B cell (primary cell): ENCODE data around the gene HPGD. TPM values are rescaled to one million over a fixed set of nuclear protein-coding genes. Genes with fewer than 3 reads are reported as not detected.

Experiments
- ATAC-seq: fragments of 200-7000 bp; cut with Tn5 transposase; one replicate; pipeline ENCODE4 v1.10.0; 2021; ENCODE audit warnings: low read depth, mild to moderate bottlenecking, moderate number of reproducible peaks, moderate library complexity
- CTCF ChIA-PET: fragments of 350-600 bp; sonication (Branson Sonifier 250); formaldehyde crosslinking; loops from one replicate; lab custom pipeline; 2021; ENCODE audit warnings: antibody characterized with exemption, inconsistent platforms; lab: Charles Lee
- POLR2A ChIA-PET: fragments of 350-600 bp; sonication (Branson Sonifier 250); formaldehyde crosslinking; loops from one replicate; lab custom pipeline; 2021; ENCODE audit warnings: antibody characterized with exemption; lab: Charles Lee
- DNase-seq: peaks from one replicate; pipeline ENCODE4 v3.0.0; 2013
- H2AFZ ChIP-seq: 2 replicates; pipeline ENCODE4 v1.6.1; 2012; ENCODE audit warnings: mild to moderate bottlenecking, low read depth, low read length; ENCODE audit not compliant: insufficient read depth, poor library complexity, severe bottlenecking
- H3K27ac ChIP-seq, 2 donors: 1 replicate in 1 of 2; 2 replicates in 1 of 2; pipeline ENCODE4 v1.5.1; 2012 to 2013; ENCODE audit warnings: low read length in 2 of 2, mild to moderate bottlenecking in 2 of 2, moderate library complexity in 1 of 2
- H3K27me3 ChIP-seq, 4 experiments: fragments of 200-600 bp in 1 of 4; sonication (generic) in 1 of 4; replicated peaks in 1 of 4; 1 replicate in 2 of 4; 2 replicates in 2 of 4; pipeline versions ENCODE4 v1.6.1 to v1.7.0; 2013 to 2016; ENCODE audit warnings: low read length in 3 of 4, mild to moderate bottlenecking in 2 of 4, mixed read lengths in 1 of 4, moderate library complexity in 1 of 4; ENCODE audit not compliant: insufficient read depth in 4 of 4, control insufficient read depth in 3 of 4; ENCODE audit errors: control extremely low read depth in 1 of 4
- H3K36me3 ChIP-seq, 2 experiments: replicated peaks in 1 of 2; 1 replicate in 1 of 2; 2 replicates in 1 of 2; pipeline versions ENCODE4 v1.6.1 to v1.7.1; 2013; ENCODE audit warnings: low read length in 1 of 2; ENCODE audit not compliant: insufficient read depth in 2 of 2, control insufficient read depth in 1 of 2; ENCODE audit errors: control extremely low read depth in 1 of 2, extremely low read depth in 1 of 2
- H3K4me1 ChIP-seq, 2 donors: fragments of 200-600 bp in 1 of 2; sonication (generic) in 1 of 2; 1 replicate in 1 of 2; 2 replicates in 1 of 2; pipeline versions ENCODE4 v1.5.1 to v1.6.1; 2013 to 2017; ENCODE audit warnings: low read length in 2 of 2; ENCODE audit not compliant: control insufficient read depth in 2 of 2, insufficient read depth in 2 of 2
- H3K4me2 ChIP-seq: replicated peaks from 2 replicates; pipeline ENCODE3; 2012; ENCODE audit warnings: mild to moderate bottlenecking, low read depth, low read length; ENCODE audit not compliant: poor library complexity, severe bottlenecking
- H3K4me3 ChIP-seq, 5 experiments: fragments of 200-600 bp in 1 of 5; sonication (generic) in 1 of 5; 1 replicate in 3 of 5; 2 replicates in 2 of 5; pipeline versions ENCODE4 v1.5.1 to v1.7.0; 2011 to 2016; ENCODE audit warnings: low read length in 4 of 5, mild to moderate bottlenecking in 4 of 5, low read depth in 2 of 5, control low read depth in 1 of 5, moderate library complexity in 1 of 5; ENCODE audit not compliant: insufficient read depth in 1 of 5; ENCODE audit errors: control extremely low read depth in 1 of 5, extremely low read depth in 1 of 5
- H3K79me2 ChIP-seq: fragments of 200-600 bp; sonication (generic); one replicate; pipeline ENCODE4 v1.6.0; 2016; ENCODE audit warnings: low read length; ENCODE audit not compliant: control insufficient read depth, insufficient read depth
- H3K9ac ChIP-seq: fragments of 200-600 bp; sonication (generic); 2 replicates; pipeline ENCODE4 v1.6.1; 2017; ENCODE audit warnings: mild to moderate bottlenecking, low read length, moderate library complexity
- H3K9me3 ChIP-seq, 3 donors: one replicate each; pipeline versions ENCODE4 v1.6.1 to v1.7.1; 2013; ENCODE audit warnings: low read length in 2 of 3; ENCODE audit not compliant: control insufficient read depth in 2 of 3, insufficient read depth in 1 of 3; ENCODE audit errors: control extremely low read depth in 1 of 3
- H4K20me1 ChIP-seq: 2 replicates; pipeline ENCODE4 v1.6.0; 2012; ENCODE audit warnings: mild to moderate bottlenecking, low read length; ENCODE audit not compliant: insufficient read depth, control insufficient read depth, poor library complexity, severe bottlenecking
- H3K27ac Mint-ChIP-seq: one replicate; pipeline ENCODE4 v1.8.0; 2021; ENCODE audit warnings: mixed read lengths
- H3K27me3 Mint-ChIP-seq: one replicate; pipeline ENCODE4 v1.8.0; 2021; ENCODE audit warnings: mixed read lengths
- H3K4me1 Mint-ChIP-seq: one replicate; pipeline ENCODE4 v1.8.0; 2021; ENCODE audit warnings: mixed read lengths
- H3K4me3 Mint-ChIP-seq: one replicate; pipeline ENCODE4 v1.8.0; 2021; ENCODE audit warnings: mixed read lengths
- H3K9me3 Mint-ChIP-seq: one replicate; pipeline ENCODE4 v1.8.0; 2022; ENCODE audit warnings: mixed read lengths; ENCODE audit not compliant: insufficient read depth
- CTCF ChIP-seq: fragments of 200-600 bp; IDR thresholded peaks from one replicate; pipeline ENCODE4 v1.8.0; 2022; ENCODE audit warnings: antibody characterized with exemption, mild to moderate bottlenecking
- EZH2 ChIP-seq: IDR thresholded peaks from 2 replicates; pipeline ENCODE4 v1.6.1; 2012; ENCODE audit warnings: borderline replicate concordance, low read depth, mild to moderate bottlenecking, moderate library complexity, low read length; ENCODE audit not compliant: insufficient read depth, poor library complexity, severe bottlenecking
- WGBS: methylation state at CpG from one replicate; pipeline ENCODE4 v1.1.5; 2013; ENCODE audit warnings: missing lambda C conversion rate; ENCODE audit not compliant: insufficient coverage; 5-methylcytosine and 5-hydroxymethylcytosine counted together
- intact Hi-C: fragments of 100-400 bp; cut with micrococcal nuclease; formaldehyde crosslinking; loops from one replicate; pipeline ENCODE4 v1.10.0; 2022
- polyA plus RNA-seq: library from polyadenylated mRNA; depleted of rRNA; stranded (reverse); fragments of >200 nt; gene quantifications from 2 replicates; pipeline ENCODE4 v1.2.3, GENCODE V29; 2012
- total RNA-seq, 2 donors: library from RNA; stranded (reverse); fragments of 120-200 nt in 1 of 2; gene quantifications; 1 replicate in 1 of 2; 2 replicates in 1 of 2; pipeline versions ENCODE4 v1.2.3 to v1.2.4, GENCODE V29; 2013 to 2022

The HPGD gene
- total and polyA plus RNA-seq, 2 donors (not counting 1 experiment from before 2014, with no cell fraction given): 0.67 TPM; not detected in 1

DNA sequence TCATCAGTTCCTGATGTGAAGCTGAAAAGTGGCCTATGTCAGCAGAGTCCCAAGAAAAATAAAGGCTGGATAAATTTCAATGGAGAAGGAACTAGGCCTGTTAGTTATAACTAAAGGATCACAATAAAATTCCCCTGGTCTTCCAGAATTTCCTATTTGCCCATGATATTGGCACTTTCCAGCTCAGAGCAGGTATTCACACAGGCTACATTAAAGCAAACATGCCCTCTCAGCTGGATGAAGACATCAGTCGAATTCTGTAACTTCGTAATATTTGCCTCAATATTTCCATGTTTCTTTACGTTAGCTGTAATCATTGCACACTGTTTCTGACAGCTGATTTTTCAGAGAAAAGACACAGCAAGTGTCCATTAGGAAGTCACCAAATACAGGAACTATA lies 9.5 kb downstream of the HPGD start:
- no peak overlapping the region for H3K27ac ChIP-seq
- H3K4me2 ChIP-seq: no peak overlapping the region
- H3K4me3 Mint-ChIP-seq: no peak overlapping the region
- no peak overlapping the region for H3K27ac Mint-ChIP-seq
- no peaks in the 10 kb centered on the region for H3K4me1 ChIP-seq
- POLR2A ChIA-PET: no interaction called here
- no peaks in the 10 kb centered on the region for H3K27me3 Mint-ChIP-seq
- H3K79me2 ChIP-seq: no peaks in the 10 kb centered on the region
- no peak overlapping the region for H3K9ac ChIP-seq
- ATAC-seq (no peak), DNase-seq (no peak)
- TF ChIP-seq CTCF: no peak
- TF ChIP-seq EZH2: no peak
- no peaks in the 10 kb centered on the region for H4K20me1 ChIP-seq
- H3K4me1 Mint-ChIP-seq: no peaks in the 10 kb centered on the region
- CTCF ChIA-PET: no interaction called here
- no peaks in the 10 kb centered on the region for H3K27me3 ChIP-seq
- H2AFZ ChIP-seq: no peak overlapping the region
- intact Hi-C loops: no loop called here
- no CpG with 5 or more reads among the region's 3 CpGs for WGBS
- H3K9me3 ChIP-seq: no peaks in the 10 kb centered on the region
- no peaks in the 10 kb centered on the region for H3K36me3 ChIP-seq
- H3K9me3 Mint-ChIP-seq: no peaks in the 10 kb centered on the region
- H3K4me3 ChIP-seq: no peak overlapping the region

DNA sequence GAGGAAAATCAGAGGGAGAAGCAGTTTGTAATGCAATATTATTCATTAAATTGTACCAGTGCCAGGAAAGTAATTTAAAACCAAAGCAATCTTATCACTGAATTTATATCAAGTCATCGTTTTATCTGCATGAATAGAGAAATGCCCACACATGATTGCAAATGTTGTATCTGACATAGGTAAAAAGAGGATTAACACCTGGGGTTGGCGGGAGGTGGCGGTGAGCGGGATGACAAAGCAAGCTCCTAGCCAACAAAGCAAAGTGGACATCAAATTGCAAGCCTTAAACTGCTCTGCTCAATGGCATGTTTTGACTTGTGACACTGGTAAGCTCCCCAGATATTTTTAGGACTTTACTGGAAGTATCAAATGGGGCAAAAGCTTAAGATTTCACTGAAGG lies 16.4 kb downstream of the HPGD start:
- Mint-ChIP-seq H3K27ac (no peak overlapping the region), H3K27me3 (no peaks in the 10 kb centered on the region), H3K9me3 (no peaks in the 10 kb centered on the region), H3K4me3 (no peak overlapping the region), H3K4me1 (no peaks in the 10 kb centered on the region)
- CTCF ChIA-PET: no interaction called here
- H3K27ac ChIP-seq: no peak overlapping the region
- no peak overlapping the region for H3K4me2 ChIP-seq
- DNase-seq (no peak), ATAC-seq (no peak)
- H3K4me3 ChIP-seq: no peak overlapping the region
- no peak overlapping the region for H2AFZ ChIP-seq
- no peaks in the 10 kb centered on the region for H3K4me1 ChIP-seq
- POLR2A ChIA-PET: no interaction called here
- H3K9me3 ChIP-seq: no peaks in the 10 kb centered on the region
- H3K79me2 ChIP-seq: no peaks in the 10 kb centered on the region
- no peaks in the 10 kb centered on the region for H3K27me3 ChIP-seq
- intact Hi-C loops: no loop called here
- TF ChIP-seq EZH2 (no peak), CTCF (no peak)
- no peak overlapping the region for H3K9ac ChIP-seq
- no peaks in the 10 kb centered on the region for H4K20me1 ChIP-seq
- WGBS: 98% methylated on average over 3 of the region's 4 CpGs
- no peaks in the 10 kb centered on the region for H3K36me3 ChIP-seq
